ENCODE measurements around the gene ETFB. TPM values are rescaled to one million over a fixed set of nuclear protein-coding genes. Genes with fewer than 3 reads are reported as not detected.
A peak's percentile ranks its signal among the peaks of the same experiment; 100 is the strongest.

Gene ETFB
- total and polyA plus RNA-seq, 10 of the 15 experiments (the other 5 are each of a cell fraction or from before 2014, with no cell fraction given): 15.1 to 166 (median 87.8) TPM

GRCh38 chr19:51366389-51367254 lies 434 bp upstream of the ETFB start (continued):
- TF ChIP-seq SKIL (IDR thresholded peaks at IDR 0.05; ENCODE audit: low read depth, poor library complexity, severe bottlenecking) (no peak), ASH2L (IDR thresholded peaks at IDR 0.05; ENCODE audit: borderline replicate concordance, low read depth) (no peak), POLR2A (IDR thresholded peaks at IDR 0.05; ENCODE audit: low read depth, low read length) (peak; percentile 84), SMARCA5 (IDR thresholded peaks at IDR 0.05) (0 out of 2 replicates have a peak, but pooled peaks have one; percentile 4), PML (IDR thresholded peaks at IDR 0.05; ENCODE audit: low read length) (peak; percentile 85), ATF7 (IDR thresholded peaks at IDR 0.05; ENCODE audit: low read depth) (no peak), RELB (IDR thresholded peaks at IDR 0.05; ENCODE audit: low read depth) (peak; percentile 75; the same call in 1 of the 2 replicates), MLLT1 (IDR thresholded peaks at IDR 0.05) (peak; percentile 82), MEF2B (IDR thresholded peaks at IDR 0.05; ENCODE audit: partially characterized antibody, poor library complexity, severe bottlenecking) (peak; percentile 27), CREB1 (IDR thresholded peaks at IDR 0.05; ENCODE audit: low read depth) (peak; percentile 55; the same call in 1 of the 2 replicates), NRF1 (conservative IDR thresholded peaks at IDR 0.05; ENCODE audit: low read depth, low read length) (peak; percentile 49; the same call in 1 of the 2 replicates), E2F4 (IDR thresholded peaks at IDR 0.05; ENCODE audit: low read depth, low read length) (peak; percentile 57; the same call in 1 of the 2 replicates), POLR2AphosphoS2 (IDR thresholded peaks at IDR 0.05; ENCODE audit: low read depth, low read length) (peak; percentile 84), POLR2AphosphoS5 (IDR thresholded peaks at IDR 0.05; ENCODE audit: low read length) (peak; percentile 91), MYC (IDR thresholded peaks at IDR 0.05; ENCODE audit: insufficient read depth, insufficient read length, insufficient replicate concordance, low read length, severe bottlenecking) (peak; percentile 36), HDGF (IDR thresholded peaks at IDR 0.05) (peak; percentile 94; the same call in 1 of the 2 replicates), RFX5 (IDR thresholded peaks at IDR 0.05; ENCODE audit: low read depth, low read length) (0 out of 2 replicates have a peak, but pooled peaks have one; percentile 38), NR2C1 (IDR thresholded peaks at IDR 0.05) (no peak), SPI1 (IDR thresholded peaks at IDR 0.05; ENCODE audit: borderline replicate concordance, insufficient read depth, low read depth, low read length) (peak; percentile 23; the same call in 1 of the 2 replicates), NBN (IDR thresholded peaks at IDR 0.05) (peak; percentile 74; the same call in 1 of the 2 replicates), ZBED1 (IDR thresholded peaks at IDR 0.05; ENCODE audit: borderline replicate concordance) (peak; percentile 51; the same call in 1 of the 2 replicates)
